SIG-M5 (cell line): ENCODE measurements around the gene MYL4.
"Not testable (repeated sequence)": the region's sequence is repeated elsewhere in the genome, so short reads cannot be mapped to it uniquely, and the experiment has no call there.

Experiments used
- DNase-seq: peaks from one replicate; lab custom pipeline; 2025; lab: John Stamatoyannopoulos, UW

MYL4 gene

DNA sequence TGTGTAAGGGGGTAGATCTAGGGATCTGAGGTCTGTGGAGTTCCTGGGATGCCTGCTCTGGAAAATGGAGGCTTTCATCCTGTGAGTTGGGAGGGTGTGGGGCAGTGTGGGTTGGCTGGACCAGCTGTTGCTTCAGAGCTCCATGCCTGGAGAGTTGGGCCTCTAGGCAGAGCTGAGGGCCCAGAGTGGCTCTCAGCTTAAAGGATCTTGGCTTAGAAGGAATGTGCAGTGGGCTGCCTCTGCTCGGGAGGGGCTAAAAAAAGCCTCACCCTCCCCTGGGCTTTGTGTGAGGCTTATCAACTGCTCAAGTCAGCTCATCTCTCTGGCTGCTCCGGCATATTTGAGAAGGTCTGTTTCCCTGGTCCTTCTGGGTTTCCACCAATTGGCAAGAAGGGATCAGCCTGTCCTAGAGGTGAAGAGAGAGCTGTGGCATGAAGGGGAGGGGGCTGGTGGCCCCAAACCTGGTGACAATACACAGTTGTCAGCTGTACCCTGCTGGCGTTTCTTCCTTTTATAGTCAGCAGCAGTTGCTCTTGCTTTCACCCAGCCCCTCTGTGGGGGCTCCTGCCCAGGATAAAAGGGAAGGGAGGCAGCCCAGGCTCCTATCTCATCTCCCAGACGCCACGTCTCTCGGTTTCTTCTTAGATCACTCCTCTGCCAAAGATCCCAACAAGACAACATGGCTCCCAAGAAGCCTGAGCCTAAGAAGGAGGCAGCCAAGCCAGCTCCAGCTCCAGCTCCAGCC lies at the start of gene MYL4:
TSS of gene MYL4 (plus strand) at position 605 of the 745 bp plus-strand sequence. CDS start at position 680, 75 bp downstream.
- no peak for DNase-seq

DNA sequence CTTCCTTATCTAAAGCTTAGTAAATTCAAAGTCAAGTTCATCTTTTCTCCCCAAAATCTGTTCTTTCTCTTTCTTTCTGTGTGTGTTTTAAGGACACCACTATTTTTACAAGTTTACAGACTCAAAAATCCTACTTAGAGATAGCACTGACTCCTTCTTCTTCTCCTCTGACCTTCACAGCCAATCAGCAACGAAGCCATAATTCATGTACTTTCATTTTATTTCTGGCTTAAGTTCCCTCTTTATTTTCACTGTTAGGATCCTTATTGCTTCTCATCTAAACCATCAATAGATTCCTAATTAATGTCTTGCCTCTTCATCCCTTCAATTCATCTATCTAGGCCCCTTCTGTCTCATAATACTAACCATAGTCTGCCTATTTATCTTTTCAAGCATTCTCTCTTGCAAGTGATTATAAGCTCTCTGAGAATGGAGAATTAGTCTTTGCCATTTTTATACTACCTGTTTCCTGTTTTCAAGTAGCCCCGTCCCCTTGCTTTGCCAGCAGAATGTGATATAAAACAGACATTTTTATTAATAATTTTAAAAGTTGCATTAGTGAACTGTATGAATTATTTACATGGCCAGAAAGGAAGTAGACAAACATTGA lies 47.0 kb upstream of the MYL4 start:
- no peak for DNase-seq

DNA sequence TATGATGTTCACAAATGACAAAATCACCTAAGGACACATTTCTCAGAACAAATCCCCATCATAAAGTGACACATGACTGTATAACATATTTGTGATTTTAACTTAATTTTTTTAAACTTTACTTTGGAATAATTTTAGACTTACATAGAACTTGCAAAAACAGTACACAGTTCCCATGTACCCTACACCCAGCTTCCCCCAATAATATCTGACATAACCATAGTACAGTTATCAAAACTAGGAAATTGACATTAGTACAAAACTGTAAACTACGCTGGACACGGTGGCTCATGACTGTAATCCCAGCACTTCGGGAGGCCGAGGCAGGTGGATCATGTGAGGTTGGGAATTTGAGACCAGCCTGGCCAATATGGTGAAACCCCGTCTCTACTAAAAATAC lies 44.9 kb upstream of the MYL4 start:
- DNase-seq, result no peak

DNA sequence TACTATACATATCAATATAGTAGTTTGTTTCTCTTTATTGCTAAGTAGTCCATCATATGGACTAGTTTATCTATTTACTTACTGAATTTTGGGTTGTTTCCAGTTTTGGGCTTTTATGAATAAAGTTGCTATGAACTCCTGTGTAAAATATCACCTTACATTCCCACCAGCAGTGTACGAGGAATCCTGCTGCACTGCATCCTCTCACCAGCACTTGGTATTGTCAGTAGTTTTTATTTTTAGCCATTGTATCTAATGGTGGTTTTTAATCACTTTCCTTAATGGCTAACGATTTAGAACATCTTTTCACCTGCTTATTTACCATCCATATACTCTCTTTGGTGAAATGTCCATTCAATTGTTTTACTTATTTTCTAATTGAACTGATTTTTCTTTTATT lies 44.0 kb upstream of the MYL4 start:
- DNase-seq, result no peak

DNA sequence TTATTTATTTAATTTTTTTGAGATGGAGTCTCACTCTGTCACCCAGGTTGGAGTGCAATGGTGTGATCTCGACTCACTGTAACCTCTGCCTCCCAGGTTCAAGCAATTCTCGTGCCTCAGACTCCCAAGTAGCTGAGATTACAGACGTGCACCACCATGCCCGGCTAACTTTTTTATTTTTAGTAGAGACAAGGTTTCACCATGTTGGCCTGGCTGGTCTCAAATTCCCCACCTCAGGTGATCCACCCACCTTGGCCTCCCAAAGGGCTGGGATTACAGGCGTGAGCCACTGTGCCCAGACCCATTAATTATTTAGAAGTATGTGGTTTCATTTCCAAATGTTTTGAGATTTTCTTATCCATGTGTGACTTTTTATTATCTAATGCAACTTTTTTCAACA lies 42.3 kb upstream of the MYL4 start:
- not testable (repeated sequence) for DNase-seq

DNA sequence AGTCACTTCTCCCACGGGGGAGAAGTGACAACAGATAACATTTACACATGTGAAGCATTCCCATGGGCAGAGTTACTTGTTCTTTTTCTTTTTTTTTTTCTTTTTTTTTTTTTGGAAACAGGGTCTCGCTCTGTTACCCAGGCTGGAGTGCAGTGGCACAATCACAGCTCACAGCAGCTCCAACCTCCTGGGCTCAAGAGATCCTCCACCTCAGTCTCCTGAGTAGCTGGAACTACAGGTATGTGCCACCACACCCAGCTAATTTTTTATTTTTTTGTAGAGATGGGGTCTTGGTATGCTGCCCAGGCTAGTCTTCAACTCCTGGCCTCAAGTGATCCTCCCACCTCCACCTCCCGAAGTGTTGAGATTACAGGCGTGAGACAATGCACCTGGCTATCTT lies 40.3 kb upstream of the MYL4 start:
- not testable (repeated sequence) for DNase-seq

DNA sequence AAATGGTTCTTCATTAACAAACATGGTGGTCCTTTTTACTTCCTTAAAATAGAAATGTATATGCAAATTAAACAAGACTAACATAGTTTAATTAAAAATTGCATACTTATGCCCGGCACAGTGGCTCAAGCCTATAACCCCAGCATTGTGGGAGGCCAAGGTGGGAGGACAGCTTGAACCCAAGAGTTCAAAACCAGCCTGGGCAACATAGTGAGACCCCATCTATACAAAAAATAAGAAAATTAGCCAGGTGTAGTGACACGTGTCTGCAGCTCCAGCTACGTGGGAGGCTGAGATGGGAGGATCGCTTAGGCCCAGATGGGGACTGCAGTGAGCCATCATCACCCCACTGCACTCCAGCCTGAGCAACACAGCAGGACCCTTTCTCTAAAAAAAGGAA lies 38.4 kb upstream of the MYL4 start:
- no peak for DNase-seq

DNA sequence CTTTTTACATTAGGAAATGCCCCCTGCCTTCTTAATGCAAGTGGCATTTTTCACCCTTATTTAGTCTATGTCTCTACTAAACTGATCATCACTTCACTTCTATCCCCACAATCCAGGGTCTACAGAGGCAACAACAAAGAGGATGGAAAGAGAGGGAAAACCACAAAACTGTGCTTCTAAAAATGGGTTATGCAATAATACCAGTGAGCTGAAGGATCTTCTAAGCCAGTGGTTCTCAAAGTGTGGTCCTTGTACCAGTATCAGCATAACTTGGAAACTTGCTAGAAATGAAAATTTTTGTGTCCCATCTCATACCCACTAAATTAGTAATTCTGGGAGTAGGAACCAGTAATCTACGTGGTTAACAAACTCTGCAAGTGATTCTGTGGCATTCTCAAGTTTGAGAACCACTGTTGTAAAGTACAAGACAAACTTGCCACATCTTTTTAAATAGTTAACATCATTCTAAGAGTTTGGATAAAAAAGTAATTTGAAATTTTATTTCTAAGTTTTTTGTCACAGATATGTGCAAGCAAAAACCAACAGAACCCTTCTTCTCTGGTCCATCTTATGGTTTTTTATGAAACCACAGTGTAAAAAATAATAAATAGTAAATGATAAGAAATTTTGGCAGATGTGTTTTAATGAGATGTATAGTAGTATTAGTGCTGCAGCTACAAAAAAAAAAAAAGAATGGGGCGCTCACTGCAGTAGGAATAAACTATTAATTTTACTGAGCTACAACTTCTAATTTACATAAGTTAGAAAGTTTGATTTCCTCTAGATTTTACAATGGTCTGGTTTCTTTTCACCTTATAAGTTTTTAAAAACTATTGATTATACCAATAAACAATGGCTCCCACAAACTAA lies 36.2 kb upstream of the MYL4 start:
- no peak for DNase-seq

DNA sequence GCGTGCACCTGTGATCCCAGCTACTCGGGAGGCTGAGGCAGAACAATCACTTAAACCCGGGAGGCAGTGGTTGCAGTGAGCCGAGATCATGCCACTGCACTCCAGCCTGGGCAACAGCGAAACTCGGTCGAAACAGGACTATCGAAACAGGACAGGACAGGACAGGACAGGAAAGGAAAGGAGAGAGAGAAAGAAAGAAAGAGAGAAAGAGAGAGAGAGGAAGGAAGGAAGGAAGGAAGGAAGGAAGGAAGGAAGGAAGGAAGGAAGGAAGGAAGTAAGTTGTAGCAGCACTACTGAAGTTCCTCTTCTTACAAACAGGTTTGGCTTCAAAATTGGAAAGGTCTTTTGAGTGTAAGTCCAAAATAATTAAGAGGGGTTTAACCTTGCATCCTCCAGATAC lies 34.3 kb upstream of the MYL4 start:
- DNase-seq, result not testable (repeated sequence)

DNA sequence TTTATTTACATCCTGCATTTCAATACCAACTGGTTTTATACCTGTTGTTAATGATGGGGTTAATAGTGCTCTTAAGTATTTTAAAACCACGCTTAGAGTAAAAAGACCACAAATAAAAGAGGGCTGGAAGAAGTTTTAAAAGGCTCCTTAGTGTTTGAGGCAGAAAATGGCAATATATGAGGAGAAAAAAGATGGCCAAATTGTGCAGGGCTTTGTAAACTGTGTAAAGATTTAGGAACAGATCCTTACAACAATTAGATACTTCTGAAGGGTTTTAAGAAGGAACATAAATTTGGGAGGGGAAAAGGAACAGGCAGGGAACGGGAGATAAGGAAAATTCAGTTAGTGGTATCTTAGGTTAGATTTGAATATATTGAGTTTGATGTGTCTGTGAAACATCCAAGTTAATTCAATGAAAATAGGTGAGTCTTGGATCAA lies 32.7 kb upstream of the MYL4 start:
- no peak for DNase-seq

DNA sequence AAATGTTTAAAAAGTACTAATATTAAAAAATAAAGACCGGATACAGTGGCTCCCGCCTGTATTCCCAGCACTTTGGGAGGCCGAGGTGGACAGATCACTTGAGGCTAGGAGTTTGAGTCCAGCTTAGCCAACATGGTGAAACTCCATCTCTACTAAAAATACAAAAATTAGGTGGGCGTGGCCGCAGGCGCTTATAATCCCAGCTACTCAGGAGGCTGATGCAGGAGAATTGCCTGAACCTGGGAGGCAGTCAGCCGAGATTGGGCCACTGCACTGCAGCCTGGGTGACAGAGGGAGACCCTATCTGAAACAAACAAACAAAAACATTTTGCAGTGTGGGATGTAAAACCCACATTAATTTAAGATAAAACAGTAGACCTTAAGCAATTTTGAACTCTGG lies 31.9 kb upstream of the MYL4 start:
- no peak for DNase-seq

DNA sequence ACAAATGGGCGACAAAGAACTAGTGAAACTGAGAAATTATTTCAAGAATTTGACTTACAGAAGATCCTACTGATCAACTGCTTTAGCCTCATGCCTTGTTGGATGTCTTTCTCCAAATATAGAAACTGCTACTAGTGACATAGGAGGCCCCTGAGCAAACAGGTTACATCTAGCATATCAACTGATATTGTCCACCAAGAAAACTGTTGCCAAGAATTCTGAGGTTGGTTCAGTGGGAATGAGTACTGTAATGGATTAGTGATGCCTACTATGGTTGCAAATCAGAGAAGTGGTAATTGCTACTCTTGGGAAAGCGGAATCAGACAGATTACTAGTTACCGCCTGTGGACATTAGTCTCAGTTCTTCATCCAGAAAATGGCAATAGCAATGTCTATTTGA lies 30.0 kb upstream of the MYL4 start:
- DNase-seq, result no peak

DNA sequence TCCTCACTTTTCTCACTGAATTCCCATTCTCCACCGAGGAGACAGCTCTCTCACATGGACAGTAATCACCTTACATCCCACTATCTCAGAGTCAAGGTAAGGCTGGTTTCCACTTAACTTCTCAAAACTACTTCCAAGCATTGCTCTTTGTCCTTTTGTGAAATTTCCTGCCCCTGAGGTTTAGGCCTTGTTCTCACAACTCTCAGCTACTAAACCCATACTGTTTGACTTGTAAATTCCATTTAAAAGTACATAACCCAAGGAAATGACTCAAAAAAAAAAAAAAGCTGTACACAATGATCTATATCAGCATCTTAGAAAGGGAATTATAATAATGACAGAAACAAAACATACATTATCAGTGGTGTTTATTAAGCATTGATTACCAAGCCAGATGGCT lies 28.8 kb upstream of the MYL4 start:
- DNase-seq, result no peak

DNA sequence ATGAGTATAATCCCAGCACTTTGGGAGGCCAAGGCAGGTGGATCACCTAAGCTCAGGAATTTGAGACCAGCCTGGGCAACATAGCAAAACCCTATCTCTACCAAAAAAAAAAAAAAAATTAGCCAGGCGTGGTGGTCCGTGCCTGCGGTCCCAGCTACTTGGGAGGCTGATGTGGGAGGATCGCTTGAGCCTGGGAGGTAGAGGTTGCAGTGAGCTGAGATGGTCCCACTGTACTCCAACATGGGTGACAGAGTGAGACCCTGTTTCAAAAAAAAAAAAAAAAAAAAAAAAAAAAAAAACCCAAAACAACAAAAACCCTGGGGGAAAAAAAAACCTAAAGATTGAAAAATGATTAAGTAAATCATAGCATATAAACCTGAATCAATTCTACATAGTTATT lies 28.2 kb upstream of the MYL4 start:
- DNase-seq, result not testable (repeated sequence)

DNA sequence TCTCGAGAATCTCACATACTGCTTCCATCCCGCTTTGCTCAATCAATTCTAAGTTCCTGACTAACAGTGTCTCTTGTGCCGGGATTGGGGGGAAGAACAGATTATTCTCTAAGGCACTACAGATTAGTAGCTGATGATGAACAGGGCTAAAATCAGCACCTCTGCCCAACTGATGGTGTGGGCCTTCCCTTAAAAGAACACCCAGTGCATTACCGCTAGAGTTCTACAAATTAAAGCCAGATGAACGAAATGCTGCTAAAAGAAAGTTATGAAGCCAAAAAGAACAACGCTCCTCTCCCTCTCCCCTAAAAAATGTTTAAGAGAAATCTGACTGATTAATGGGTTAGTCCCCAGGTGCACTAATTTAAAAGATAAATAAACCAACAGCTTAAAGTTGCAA lies 24.5 kb upstream of the MYL4 start:
- no peak for DNase-seq

DNA sequence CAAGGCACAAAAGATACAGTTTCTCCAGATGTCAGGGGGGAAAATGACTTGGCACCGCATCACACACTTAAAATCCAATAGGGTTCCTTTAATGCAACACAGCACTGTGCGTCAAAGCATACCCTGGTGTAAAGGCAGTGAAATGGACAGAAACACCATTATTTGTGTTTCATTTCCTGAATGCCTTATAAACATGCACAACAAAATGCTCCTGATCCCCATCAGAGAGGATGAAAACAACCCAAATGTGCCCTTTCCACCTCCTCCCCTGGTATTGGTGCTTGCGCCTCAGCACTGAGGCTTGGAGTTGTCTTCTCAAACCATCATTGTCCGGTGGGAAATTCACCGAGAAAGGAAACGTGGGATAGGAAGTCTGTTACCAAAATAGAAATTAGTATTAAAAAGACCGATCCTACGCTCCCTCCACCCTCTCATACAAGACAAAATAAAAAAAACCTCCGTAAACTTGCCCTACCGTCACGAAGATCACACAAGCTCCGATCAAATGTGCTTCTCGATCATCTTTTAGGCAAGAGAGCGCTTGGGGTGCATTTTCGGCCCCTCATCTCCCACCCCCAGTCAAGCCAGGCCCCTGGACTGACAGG lies 20.8 kb upstream of the MYL4 start:
- DNase-seq, result no peak

DNA sequence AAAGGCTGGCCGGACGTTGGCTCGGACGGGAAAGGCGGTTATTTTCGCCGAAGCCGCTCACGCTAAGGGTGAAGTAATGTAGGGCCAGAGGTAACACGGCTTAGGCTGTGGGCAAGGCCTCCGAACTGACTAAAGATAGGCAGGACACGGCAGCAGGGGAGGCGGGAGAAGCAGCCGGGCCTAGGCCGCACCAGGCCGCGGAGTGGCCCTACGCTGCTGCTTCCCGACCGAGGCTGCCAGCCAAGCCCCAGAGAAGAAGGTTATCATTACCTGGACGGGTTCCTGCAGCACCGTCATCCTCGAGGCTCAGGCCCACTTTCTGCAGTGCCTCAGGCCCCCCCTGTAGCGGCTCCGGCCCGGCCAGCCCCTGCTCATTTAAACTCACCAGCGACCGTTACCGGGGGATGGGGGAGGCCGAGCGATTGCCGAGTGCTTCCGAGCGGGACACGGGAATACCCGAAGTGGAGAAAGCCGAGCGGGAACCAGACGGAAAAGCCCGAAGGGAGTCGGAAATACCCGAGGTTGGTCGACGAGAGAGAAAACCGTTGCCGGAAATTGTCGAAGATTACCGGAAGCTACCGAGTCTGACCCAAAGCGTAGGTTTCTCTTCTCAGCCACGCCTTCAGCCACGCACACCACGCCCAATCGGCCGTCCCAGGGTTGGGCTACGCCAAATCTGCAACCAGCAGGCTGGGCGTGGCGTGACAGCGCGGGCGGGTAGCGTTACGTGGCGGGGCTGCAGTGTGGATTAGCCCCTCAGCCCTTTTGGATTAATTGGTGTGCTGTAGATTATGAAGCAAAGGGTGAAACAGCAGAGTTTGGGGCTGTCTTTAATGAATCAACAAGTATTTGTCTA lies 20.0 kb upstream of the MYL4 start, which contains the start of gene CDC27:
TSS of gene CDC27 (minus strand) at position 420 of the 856 bp plus-strand sequence. CDS start at position 297, 123 bp downstream.
- DNase-seq, result peak; percentile 79

DNA sequence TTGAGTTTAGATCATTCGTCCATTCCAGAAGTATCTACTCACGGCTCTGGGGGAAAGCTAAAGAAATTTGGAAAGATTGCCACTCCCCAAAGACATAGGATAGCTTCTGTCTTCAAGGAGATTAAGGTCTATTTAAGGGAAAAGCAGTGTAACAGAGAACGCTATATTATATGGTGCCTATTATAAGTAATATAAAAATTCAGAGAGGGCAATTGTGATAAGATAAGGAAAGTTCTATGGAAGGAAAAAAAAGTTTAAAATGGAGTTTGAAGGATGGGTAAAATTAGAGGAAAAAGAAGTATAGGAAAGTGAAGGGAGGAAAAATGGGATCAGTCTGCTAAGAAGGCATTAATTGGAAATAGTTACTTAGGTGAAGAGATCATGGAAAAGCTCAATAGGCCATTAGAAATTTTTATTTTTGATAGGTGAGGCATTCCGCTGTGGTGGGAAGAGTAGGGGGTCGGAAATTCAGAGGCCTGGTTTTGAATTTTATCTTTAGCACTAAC lies 19.4 kb upstream of the MYL4 start:
- no peak for DNase-seq

DNA sequence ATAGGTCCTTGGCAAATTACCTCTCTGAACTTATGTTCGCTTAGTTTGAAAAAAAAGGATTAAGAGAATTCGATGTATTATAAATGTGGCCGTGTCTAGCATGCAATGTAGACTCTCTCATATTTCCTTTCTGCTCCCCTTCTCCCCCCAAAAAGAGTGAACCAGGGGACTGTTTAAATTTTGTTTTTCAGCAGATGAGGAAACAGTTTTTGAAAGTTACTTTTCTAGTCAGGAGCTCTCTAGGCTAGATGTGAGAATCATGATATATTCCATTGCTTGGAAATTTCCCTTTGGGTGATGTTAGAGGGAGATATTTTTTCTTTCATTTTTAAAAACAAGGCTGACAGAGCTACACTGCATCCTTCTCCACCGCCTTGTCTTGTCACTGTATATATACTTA lies 18.9 kb upstream of the MYL4 start:
- no peak for DNase-seq

DNA sequence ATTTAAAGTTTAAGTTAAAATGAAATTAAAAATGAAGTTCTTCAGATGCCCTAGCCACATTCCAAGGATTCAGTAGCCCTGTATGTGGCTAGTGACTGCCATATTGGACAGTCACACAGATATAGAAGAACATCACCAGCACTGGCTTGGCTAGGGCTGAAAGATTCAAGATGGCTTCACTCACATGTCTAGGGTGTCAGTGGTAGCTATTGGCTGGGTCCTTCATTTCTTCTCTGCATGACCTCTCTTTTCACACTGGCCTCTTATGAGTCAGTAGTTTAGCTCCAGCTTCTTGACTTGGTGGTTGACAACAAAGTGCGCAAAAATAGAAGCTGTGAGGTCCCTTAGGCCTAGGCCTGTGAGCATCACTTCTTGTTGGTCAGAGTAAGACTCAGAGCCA lies 18.4 kb upstream of the MYL4 start:
- DNase-seq, result no peak

DNA sequence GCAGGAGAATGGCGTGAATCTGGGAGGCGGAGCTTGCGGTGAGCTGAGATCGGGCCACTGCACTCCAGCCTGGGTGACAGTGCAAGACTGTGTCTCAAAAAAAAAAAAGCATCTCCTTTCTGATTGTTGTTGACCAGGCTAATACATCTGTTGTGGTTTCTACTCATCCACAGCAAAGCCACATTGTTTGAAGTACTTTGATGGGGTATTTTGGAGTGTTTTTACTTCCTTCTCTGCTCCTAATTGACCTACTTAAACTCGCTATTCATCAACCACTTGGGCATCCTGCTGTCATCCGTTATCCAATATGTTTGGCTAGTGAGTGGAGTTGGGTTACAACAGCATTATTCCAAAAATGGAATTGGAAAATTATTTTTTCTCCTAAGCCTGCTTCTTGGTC lies 16.6 kb upstream of the MYL4 start:
- DNase-seq, result no peak
